Measurements from ENCODE around the gene ZNF700. TPM values are rescaled to one million over a fixed set of nuclear protein-coding genes. Genes with fewer than 3 reads are reported as not detected.

The ZNF700 gene
- total and polyA plus RNA-seq, 9 of the 15 experiments (the other 6 are each of a cell fraction or from before 2014, with no cell fraction given): 10.3 to 24.7 (median 14.1) TPM

- BruUV-seq (replicated peaks): no TSS peak
- TF ChIP-seq ZNF280A (IDR thresholded peaks at IDR 0.05; ENCODE audit: low read depth, partially characterized antibody): peak; percentile 77
- peak in 1 of 2 experiments; percentile 62; a peak in 1 of 3 replicates for TF ChIP-seq CBX3 (IDR thresholded peaks at IDR 0.05; ENCODE audit: borderline replicate concordance in 1 of 2, low read length in 2 of 2)
- no peak for TF ChIP-seq HNRNPK (IDR thresholded peaks at IDR 0.05; ENCODE audit: low read depth, low read length, poor library complexity, severe bottlenecking)
- Histone ChIP-seq H3K4me2 (ENCODE audit: insufficient read depth, low read length) (no peak overlapping the region), H3K4me1 (replicated peaks in 1 of 2; ENCODE audit: control insufficient read depth in 2 of 2, insufficient read depth in 2 of 2, low read length in 2 of 2) (no peaks in the 10 kb centered on the region), H2AFZ (ENCODE audit: low read depth, low read length) (no peak overlapping the region), H3K27ac (ENCODE audit: extremely low read depth, low read depth, low read length) (no peak overlapping the region), H3K9ac (ENCODE audit: insufficient read depth in 1 of 2, low read depth in 2 of 2, low read length in 2 of 2) (no peak overlapping the region), H3K27me3 (ENCODE audit: control insufficient read depth in 2 of 2, insufficient read depth in 2 of 2, low read length in 2 of 2) (no peaks in the 10 kb centered on the region; a peak in 2 of 5 replicates), H3K4me3 (no peak overlapping the region), H3K9me3 (replicated peaks; ENCODE audit: control insufficient read depth, insufficient read depth, low read depth, low read length) (peaks cover 6% of the 10 kb centered on the region), H3K36me3 (ENCODE audit: control insufficient read depth, insufficient read depth, low read length) (no peaks in the 10 kb centered on the region), H3K9me1 (ENCODE audit: control insufficient read depth, insufficient read depth, low read length) (no peaks in the 10 kb centered on the region), H4K20me1 (replicated peaks; ENCODE audit: control insufficient read depth, insufficient read depth, low read length) (no peaks in the 10 kb centered on the region), H3K79me2 (ENCODE audit: control insufficient read depth, insufficient read depth, low read length) (no peaks in the 10 kb centered on the region)
- no peak for FAIRE-seq
- POLR2A ChIA-PET: interaction anchor here (1.0 kb wide), 1 partner anchor 11 kb away, joined by 4 read pairs; no protein-coding TSS in a partner anchor
- in situ Hi-C loops (cut with MboI) (no loop called here), intact Hi-C loops (cut with micrococcal nuclease) (loop anchor here (2.0 kb wide), 2 partner anchors 108 to 178 kb away; no protein-coding TSS in a partner anchor)
- CTCF ChIA-PET (ENCODE audit: low intra/inter-chr PET ratio): interaction anchor here (1.7 to 1.9 kb wide), 2 partner anchors 108 to 261 kb away, joined by 7 to 8 read pairs; no protein-coding TSS in a partner anchor
- no peak for DNase-seq (ENCODE audit: extremely low read depth in 1 of 4, low spot score in 3 of 4)
- no peak for ATAC-seq
- 38% methylated on average over 12 of the region's 12 CpGs for WGBS (ENCODE audit: insufficient coverage, low coverage, missing lambda C conversion rate)
Measured at GRCh38 chr19:11880598-11880997, 44.3 kb upstream of the ZNF700 start.
